ENCODE measurements around the gene NRG2.

- TF ChIP-seq CTCF (IDR thresholded peaks at IDR 0.05) (no peak), POLR2A (IDR thresholded peaks at IDR 0.05) (no peak)
These were observed 942 bp upstream of the NRG2 start for GRCh38 chr5:140044041-140044440.

Data from thyroid gland (tissue), 4 donors.